ENCODE results near the gene GPR137B. TPM values are rescaled to one million over a fixed set of nuclear protein-coding genes. Genes with fewer than 3 reads are reported as not detected.

Gene GPR137B
- total and polyA plus RNA-seq, 9 of the 15 experiments (the other 6 are each of a cell fraction or from before 2014, with no cell fraction given) = 0.04 to 1.0 (median 0.62) TPM

DNA sequence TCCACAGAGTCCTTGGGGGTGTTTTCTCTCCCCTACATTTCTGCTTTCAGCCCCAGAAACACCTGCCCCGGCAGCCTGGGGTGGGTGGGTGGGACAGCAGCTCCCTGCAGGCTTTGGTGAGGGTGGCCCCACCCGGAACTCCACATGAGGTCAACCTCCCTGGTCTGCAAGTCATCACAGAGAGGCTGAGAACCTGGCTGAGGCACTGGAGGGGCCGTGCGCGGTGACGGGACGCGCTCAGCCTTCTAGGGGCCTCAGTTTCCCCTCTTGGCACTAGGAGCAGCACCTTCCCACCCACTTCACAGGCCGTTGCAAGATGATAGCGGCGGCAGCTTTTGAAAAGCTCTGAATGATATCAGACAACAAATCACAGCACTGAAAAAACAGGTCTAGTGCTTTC, 39.7 kb upstream of the GPR137B start:
- Histone ChIP-seq H3K9me3 (replicated peaks; ENCODE audit: control insufficient read depth, insufficient read depth, low read depth, low read length) (no peaks in the 10 kb centered on the region), H3K36me3 (ENCODE audit: control insufficient read depth, insufficient read depth, low read length) (no peaks in the 10 kb centered on the region), H3K27ac (ENCODE audit: extremely low read depth, low read depth, low read length) (no peak overlapping the region), H3K4me1 (replicated peaks in 1 of 2; ENCODE audit: control insufficient read depth in 2 of 2, insufficient read depth in 2 of 2, low read length in 2 of 2) (peaks cover 3% of the 10 kb centered on the region in 2 experiments; a peak in 2 of 5 replicates), H4K20me1 (replicated peaks; ENCODE audit: control insufficient read depth, insufficient read depth, low read length) (no peaks in the 10 kb centered on the region; the same call in none of the 2 replicates), H3K4me3 (no peak overlapping the region), H3K27me3 (ENCODE audit: control insufficient read depth in 2 of 2, insufficient read depth in 2 of 2, low read length in 2 of 2) (peaks cover 0 to 30% of the 10 kb centered on the region in 2 experiments; a peak in 2 of 5 replicates), H3K79me2 (ENCODE audit: control insufficient read depth, insufficient read depth, low read length) (no peaks in the 10 kb centered on the region), H3K9ac (ENCODE audit: insufficient read depth in 1 of 2, low read depth in 2 of 2, low read length in 2 of 2) (no peak overlapping the region), H3K4me2 (ENCODE audit: insufficient read depth, low read length) (no peak overlapping the region), H2AFZ (ENCODE audit: low read depth, low read length) (no peak overlapping the region), H3K9me1 (ENCODE audit: control insufficient read depth, insufficient read depth, low read length) (no peaks in the 10 kb centered on the region)
- ChIA-PET POLR2A (no interaction called here), CTCF (ENCODE audit: low intra/inter-chr PET ratio) (interaction anchor here (0.5 to 1.1 kb wide), 2 partner anchors 385 to 766 kb away, joined by 3 to 8 read pairs; no protein-coding TSS in a partner anchor)
- no TSS peak for BruUV-seq (replicated peaks)
- DNase-seq (ENCODE audit: extremely low read depth in 1 of 4, low spot score in 3 of 4) = no peak
- in situ Hi-C loops (cut with MboI) (loop anchor here (25.0 kb wide), 2 partner anchors 1285 to 1460 kb away; no protein-coding TSS in a partner anchor), intact Hi-C loops (cut with micrococcal nuclease) (loop anchor here (1.0 to 10.0 kb wide), 8 partner anchors 388 to 1702 kb away; no protein-coding TSS in a partner anchor)
- no peak for FAIRE-seq
- ATAC-seq = no peak
- 3% methylated on average over 11 of the region's 11 CpGs for WGBS (ENCODE audit: insufficient coverage, low coverage, missing lambda C conversion rate)
- no peak for TF ChIP-seq MAFF (IDR thresholded peaks at IDR 0.05; ENCODE audit: low read length)
- TF ChIP-seq, protein P1, sequence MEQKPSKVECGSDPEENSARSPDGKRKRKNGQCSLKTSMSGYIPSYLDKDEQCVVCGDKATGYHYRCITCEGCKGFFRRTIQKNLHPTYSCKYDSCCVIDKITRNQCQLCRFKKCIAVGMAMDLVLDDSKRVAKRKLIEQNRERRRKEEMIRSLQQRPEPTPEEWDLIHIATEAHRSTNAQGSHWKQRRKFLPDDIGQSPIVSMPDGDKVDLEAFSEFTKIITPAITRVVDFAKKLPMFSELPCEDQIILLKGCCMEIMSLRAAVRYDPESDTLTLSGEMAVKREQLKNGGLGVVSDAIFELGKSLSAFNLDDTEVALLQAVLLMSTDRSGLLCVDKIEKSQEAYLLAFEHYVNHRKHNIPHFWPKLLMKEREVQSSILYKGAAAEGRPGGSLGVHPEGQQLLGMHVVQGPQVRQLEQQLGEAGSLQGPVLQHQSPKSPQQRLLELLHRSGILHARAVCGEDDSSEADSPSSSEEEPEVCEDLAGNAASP (IDR thresholded peaks at IDR 0.05) = no peak
- TF ChIP-seq JUNB (CRISPR knock-in tag; conservative IDR thresholded peaks at IDR 0.05) = no peak

DNA sequence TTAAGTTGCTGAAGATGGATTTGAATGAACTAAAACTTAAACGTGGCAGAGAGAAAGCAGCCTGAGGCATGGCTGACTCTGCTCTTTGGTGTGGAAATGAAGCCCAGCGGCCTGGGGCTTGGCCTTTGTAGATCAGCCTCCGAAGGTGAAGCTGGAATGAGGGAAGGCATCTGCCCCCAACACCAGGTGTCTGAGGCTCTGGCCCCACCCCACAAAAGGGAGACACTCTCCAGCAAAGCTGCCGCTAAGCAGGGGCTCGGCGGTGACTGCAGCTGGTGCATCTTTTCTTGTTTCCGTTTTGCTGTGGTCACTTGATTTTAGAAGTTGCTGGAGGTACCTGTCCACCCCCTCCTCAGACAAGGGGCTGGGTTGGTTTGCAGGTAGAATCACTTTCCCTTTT, 39.3 kb upstream of the GPR137B start:
- Histone ChIP-seq H3K9me3 (replicated peaks; ENCODE audit: control insufficient read depth, insufficient read depth, low read depth, low read length) (no peaks in the 10 kb centered on the region), H3K36me3 (ENCODE audit: control insufficient read depth, insufficient read depth, low read length) (no peaks in the 10 kb centered on the region), H3K27me3 (ENCODE audit: control insufficient read depth in 2 of 2, insufficient read depth in 2 of 2, low read length in 2 of 2) (peaks cover 0 to 30% of the 10 kb centered on the region in 2 experiments; a peak in 2 of 5 replicates), H3K9ac (ENCODE audit: insufficient read depth in 1 of 2, low read depth in 2 of 2, low read length in 2 of 2) (no peak overlapping the region), H4K20me1 (replicated peaks; ENCODE audit: control insufficient read depth, insufficient read depth, low read length) (no peaks in the 10 kb centered on the region; the same call in none of the 2 replicates), H3K4me3 (no peak overlapping the region), H3K4me1 (replicated peaks in 1 of 2; ENCODE audit: control insufficient read depth in 2 of 2, insufficient read depth in 2 of 2, low read length in 2 of 2) (peaks cover 3% of the 10 kb centered on the region in 2 experiments; a peak in 2 of 5 replicates), H3K4me2 (ENCODE audit: insufficient read depth, low read length) (no peak overlapping the region), H2AFZ (ENCODE audit: low read depth, low read length) (no peak overlapping the region), H3K27ac (ENCODE audit: extremely low read depth, low read depth, low read length) (no peak overlapping the region), H3K9me1 (ENCODE audit: control insufficient read depth, insufficient read depth, low read length) (no peaks in the 10 kb centered on the region), H3K79me2 (ENCODE audit: control insufficient read depth, insufficient read depth, low read length) (no peaks in the 10 kb centered on the region)
- no TSS peak for BruUV-seq (replicated peaks)
- FAIRE-seq = no peak
- no peak for ATAC-seq
- intact Hi-C loops (cut with micrococcal nuclease) = loop anchor here (1.0 to 10.0 kb wide), 8 partner anchors 387 to 1702 kb away; no protein-coding TSS in a partner anchor
- WGBS (ENCODE audit: insufficient coverage, low coverage, missing lambda C conversion rate) = 1% methylated on average over 7 of the region's 7 CpGs
- no peak for DNase-seq (ENCODE audit: extremely low read depth in 1 of 4, low spot score in 3 of 4)
- ChIA-PET CTCF (ENCODE audit: low intra/inter-chr PET ratio) (interaction anchor here (1.1 to 2.5 kb wide), 3 partner anchors 387 to 766 kb away, joined by 8 to 14 read pairs (median 9); no protein-coding TSS in a partner anchor), POLR2A (interaction anchor here (0.6 kb wide), 1 partner anchor 969 kb away, joined by 3 read pairs; no protein-coding TSS in a partner anchor)
- in situ Hi-C loops (cut with MboI) = loop anchor here (25.0 kb wide), 2 partner anchors 1284 to 1459 kb away; no protein-coding TSS in a partner anchor
- TF ChIP-seq ZNF778 (CRISPR knock-in tag; IDR thresholded peaks at IDR 0.05) = no peak
- TF ChIP-seq, protein P2, sequence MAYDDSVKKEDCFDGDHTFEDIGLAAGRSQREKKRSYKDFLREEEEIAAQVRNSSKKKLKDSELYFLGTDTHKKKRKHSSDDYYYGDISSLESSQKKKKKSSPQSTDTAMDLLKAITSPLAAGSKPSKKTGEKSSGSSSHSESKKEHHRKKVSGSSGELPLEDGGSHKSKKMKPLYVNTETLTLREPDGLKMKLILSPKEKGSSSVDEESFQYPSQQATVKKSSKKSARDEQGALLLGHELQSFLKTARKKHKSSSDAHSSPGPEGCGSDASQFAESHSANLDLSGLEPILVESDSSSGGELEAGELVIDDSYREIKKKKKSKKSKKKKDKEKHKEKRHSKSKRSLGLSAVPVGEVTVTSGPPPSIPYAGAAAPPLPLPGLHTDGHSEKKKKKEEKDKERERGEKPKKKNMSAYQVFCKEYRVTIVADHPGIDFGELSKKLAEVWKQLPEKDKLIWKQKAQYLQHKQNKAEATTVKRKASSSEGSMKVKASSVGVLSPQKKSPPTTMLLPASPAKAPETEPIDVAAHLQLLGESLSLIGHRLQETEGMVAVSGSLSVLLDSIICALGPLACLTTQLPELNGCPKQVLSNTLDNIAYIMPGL (CRISPR knock-in tag; IDR thresholded peaks at IDR 0.05) = no peak
- TF ChIP-seq, protein P3, sequence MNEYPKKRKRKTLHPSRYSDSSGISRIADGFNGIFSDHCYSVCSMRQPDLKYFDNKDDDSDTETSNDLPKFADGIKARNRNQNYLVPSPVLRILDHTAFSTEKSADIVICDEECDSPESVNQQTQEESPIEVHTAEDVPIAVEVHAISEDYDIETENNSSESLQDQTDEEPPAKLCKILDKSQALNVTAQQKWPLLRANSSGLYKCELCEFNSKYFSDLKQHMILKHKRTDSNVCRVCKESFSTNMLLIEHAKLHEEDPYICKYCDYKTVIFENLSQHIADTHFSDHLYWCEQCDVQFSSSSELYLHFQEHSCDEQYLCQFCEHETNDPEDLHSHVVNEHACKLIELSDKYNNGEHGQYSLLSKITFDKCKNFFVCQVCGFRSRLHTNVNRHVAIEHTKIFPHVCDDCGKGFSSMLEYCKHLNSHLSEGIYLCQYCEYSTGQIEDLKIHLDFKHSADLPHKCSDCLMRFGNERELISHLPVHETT (CRISPR knock-in tag; conservative IDR thresholded peaks at IDR 0.05 in 1 of 2, IDR thresholded peaks at IDR 0.05 in 1 of 2) = no peak
- no peak for TF ChIP-seq ERF (CRISPR knock-in tag; IDR thresholded peaks at IDR 0.05)
- TF ChIP-seq ETV6 (IDR thresholded peaks at IDR 0.05; ENCODE audit: borderline replicate concordance in 1 of 2, low read depth in 2 of 2, low read length in 1 of 2) = no peak
- TF ChIP-seq ETV6 (CRISPR knock-in tag; IDR thresholded peaks at IDR 0.05; ENCODE audit: borderline replicate concordance) = no peak
- no peak for TF ChIP-seq NRF1 (conservative IDR thresholded peaks at IDR 0.05 in 1 of 2, IDR thresholded peaks at IDR 0.05 in 1 of 2)

Data from K562 (cell line).